LoVo (cell line): ENCODE data around the gene MISP3.
"Not testable (repeated sequence)": the region's sequence is repeated elsewhere in the genome, so short reads cannot be mapped to it uniquely, and the experiment has no call there.

Experiments
- DNase-seq: peaks from one replicate; pipeline ENCODE4 v3.0.0-alpha.2; 2016; ENCODE audit warnings: low spot score

MISP3 gene

DNA sequence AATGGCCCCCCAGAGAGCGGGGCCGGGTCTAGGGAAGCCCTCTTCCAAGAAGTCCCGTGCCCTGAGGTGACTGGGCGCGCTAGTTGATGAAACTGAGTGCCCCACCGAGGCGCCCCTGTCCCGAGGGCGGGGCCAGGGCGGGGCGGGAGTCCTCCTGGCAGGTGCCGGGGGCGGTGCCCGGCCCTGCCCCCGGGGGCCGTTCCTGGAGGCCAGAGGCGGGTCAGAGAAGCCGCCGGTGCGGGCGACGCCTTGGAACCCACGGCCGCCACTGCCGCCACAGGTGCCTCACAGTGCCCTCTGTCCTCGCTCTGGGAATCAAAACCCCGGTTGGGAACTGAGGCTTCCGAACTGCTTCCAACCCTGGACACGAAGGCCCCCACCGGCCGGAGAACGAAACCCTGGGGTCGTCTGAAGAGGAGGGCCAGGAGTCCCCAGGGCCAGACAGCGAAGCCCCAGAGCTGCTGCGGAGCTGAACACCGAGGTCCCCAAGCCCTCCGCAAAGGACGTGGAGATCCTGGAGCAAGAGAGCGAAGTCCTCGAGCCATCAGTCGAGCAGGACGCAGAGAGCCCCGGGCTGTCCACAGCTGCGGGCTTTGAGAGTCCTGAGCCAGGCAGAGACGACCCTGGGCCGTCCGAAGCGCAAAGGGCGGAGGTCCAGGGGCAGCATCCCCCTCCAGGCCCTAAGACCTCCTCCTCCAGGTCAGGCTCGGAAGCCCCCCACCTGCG, at the start of gene MISP3:
MISP3 (plus strand) TSS at position 252 of the 726 bp plus-strand sequence. CDS start 524 bp downstream, outside the sequence.
- DNase-seq = peak; percentile 66

DNA sequence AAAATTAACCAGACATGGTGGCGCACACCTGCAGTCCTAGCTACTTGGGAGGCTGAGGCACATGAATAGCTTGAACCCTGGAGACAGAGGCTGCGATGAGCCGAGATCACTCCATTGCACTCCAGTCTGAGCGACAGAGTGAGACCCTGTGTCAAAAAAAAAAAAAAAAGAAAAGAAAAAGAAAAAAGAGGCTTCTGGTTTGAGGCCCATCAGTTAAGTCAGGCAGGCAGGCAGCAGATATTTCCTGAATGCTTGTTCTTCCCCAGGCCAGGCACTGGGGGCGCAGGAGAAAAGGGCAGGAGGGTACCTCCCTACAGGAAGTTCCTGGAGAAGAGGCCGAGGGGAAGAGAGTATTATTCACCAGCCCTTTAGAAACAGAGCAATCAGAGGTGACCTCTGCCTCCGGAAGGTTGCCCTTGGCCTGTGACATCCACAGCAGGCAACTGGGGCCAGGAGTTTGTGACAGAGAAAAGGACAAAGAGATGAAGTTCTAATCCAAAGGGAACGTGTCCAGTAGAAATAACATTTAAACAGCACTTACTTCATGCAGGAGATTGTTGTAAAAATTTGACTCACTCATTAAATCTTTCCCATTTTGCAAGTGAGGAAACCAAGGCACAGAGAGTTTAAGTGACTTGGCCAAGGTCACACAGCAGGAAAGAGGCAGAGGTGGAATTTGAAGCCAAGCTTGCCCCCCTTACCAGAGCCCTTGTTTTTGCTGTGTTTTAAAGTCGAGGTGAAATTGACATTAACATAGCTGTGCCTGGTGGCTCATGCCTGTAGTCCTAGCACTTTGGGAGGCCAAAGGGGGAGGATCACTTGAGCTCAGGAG, 49.0 kb upstream of the MISP3 start:
- peak; percentile 60 for DNase-seq

DNA sequence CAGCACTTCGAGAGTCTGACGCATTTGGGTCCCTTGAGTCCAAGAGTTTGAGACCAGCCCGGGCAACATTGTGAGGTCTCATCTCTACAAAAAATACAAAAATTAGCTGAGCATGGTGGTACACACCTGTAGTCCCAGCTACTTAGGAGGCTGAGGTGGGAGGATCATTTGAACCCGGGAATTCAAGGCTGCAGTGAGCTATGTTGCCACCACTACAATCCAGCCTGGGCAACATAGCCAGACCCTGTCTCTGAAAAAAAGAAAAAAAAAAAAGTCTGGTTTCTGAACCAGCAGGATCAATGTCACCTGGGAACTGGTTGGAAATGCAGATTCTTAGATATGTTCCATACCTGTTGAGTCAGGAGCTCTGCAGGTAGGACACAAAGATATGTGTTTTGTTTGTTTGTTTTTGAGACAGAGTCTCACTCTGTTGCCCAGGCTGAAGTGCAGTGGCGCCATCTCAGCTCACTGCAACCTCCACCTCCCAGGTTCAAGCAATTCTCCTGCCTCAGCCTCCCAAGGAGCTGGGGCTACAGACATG, 45.9 kb upstream of the MISP3 start:
- DNase-seq = not testable (repeated sequence)

DNA sequence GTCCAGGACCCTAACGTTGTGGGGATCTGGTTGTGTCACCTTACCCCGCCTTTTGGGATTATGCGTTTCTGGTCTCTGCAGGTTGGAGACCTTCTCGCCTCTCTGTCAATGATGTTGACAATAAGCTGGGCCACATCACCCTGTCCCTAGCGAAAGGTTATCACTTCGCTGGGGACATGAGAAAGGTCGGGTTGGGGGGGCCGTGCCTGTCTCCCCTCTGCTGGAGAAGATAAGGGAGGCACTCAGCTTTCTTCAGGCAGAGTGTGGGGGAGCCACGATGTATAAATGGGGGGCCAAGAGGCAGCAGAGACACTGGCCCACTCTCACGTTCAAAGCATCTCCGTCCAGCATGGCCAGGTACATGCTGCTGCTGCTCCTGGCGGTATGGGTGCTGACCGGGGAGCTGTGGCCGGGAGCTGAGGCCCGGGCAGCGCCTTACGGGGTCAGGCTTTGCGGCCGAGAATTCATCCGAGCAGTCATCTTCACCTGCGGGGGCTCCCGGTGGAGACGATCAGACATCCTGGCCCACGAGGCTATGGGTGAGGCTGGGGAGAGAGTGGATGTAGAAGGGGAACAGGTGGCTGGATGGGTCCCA, 44.6 kb upstream of the MISP3 start, which contains the start of gene RLN3:
RLN3 (plus strand) TSS at position 293 of the 595 bp plus-strand sequence; CDS start at position 350, 57 bp downstream.
- no peak for DNase-seq

DNA sequence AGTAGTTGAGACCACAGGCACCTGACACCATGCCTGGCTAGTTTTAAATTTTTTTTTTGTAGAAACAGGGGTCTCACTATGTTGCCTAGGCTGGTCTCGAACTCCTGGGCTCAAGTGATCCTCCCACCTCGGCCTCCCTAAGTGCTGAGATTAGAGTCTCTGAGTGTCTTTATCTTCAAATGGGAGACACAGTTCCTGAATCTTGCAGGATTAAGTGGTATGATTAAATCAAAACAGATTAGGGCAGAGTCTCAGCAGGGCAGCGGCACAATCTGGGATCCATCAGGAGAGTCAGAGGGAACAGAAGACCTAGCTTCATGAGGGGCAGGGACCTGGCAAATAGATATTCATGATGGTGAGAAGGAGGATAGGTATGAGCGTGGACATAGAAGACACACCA, 43.7 kb upstream of the MISP3 start:
- DNase-seq = no peak

DNA sequence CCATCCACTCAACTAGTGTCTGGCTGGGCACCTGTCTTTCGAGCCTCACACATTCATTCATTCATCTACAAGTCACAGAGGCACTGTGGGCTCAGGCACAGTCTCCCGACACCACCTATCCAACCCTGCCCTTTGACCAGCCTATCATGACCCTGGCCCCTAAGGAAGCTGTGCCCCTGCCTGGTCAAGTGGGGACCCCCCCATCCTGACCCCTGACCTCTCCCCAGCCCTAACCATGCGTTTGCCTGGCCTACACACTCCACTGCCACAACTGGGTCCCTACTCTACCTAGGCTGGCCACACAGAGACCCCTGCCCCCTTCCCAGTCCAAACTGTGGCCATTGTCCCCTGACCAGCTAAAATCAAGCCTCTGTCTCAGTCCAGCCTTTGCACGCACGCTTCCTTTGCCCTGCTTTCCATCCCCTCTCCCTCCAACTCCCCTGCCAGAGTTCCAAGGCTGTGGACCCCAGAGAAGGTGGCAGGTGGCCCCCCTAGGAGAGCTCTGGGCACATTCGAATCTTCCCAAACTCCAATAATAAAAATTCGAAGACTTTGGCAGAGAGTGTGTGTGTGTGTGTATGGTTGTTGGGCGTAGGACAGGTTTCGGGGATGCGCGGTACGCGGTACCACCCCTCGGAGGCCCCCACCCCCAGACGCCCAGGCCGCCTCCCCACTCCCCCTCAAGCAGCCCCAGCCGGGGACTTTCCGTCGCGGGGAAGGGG, 41.4 kb upstream of the MISP3 start:
- no peak for DNase-seq

DNA sequence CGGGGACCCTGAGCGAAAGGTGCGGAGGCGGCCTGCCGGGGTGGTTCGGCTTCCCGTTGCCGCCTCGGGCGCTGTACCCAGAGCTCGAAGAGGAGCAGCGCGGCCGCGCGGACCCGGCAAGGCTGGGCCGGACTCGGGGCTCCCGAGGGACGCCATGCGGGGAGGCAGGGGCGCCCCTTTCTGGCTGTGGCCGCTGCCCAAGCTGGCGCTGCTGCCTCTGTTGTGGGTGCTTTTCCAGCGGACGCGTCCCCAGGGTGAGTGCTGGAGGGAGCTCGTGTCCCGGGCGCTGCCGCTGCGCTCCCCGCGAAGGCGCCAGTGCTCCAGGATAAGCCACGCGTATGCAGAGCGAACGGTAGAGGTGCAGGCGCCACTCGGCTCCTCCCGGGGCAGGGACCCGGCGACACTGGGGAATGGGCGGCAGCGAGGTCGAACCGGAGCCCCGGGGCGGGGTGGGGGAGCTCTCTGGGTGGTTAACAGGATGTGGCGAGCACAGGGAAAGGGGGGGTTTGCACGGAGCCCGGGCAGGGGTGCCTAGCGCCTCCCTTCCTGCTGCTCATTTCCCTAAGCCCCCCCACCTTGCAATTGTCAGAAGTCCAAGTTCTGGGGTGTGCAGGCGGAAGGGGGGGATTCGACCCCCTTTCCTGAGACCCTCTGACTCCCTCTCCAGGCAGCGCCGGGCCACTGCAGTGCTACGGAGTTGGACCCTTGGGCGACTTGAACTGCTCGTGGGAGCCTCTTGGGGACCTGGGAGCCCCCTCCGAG, 40.7 kb upstream of the MISP3 start, which contains the start of gene IL27RA:
IL27RA (plus strand) TSS at position 44 of the 762 bp plus-strand sequence; CDS start at position 155, 111 bp downstream.
- peak; percentile 50 for DNase-seq

DNA sequence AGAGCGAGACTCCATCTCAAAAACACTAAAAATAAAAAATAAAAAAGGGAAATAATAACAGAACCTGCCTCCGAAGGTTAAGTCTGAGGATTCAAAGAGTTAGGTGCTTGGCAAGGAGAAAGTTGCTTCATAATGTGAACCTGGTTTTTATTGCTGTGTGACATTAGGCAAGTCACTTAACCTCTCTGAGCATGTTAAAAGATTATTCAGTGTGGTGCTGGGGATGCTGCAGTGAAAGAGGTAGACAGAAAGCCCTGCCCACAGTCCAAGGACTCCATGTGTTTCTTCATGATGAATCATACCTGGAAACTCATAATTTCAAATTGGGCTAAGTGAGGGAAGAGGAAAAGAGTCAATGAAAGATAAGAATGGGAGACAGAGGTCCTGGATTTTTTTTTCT, 38.6 kb upstream of the MISP3 start:
- DNase-seq = no peak

DNA sequence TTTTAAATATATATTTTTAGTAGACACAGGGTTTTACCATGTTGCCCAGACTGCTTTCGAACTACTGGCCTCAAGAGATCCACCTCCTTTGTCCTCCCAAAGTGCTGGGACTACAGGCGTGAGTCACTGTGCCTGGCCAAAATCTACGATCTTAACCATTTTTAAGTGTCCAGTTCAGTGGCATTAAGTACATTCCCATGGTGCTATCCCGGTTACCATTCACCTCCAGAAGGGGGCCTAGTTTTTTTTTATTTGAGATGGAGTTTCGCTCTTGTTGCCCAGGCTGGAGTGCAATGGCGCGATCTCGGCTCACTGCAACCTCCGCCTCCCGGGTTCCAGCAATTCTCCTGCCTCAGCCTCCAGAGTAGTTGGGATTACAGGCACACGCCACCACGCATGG, 37.4 kb upstream of the MISP3 start:
- not testable (repeated sequence) for DNase-seq

DNA sequence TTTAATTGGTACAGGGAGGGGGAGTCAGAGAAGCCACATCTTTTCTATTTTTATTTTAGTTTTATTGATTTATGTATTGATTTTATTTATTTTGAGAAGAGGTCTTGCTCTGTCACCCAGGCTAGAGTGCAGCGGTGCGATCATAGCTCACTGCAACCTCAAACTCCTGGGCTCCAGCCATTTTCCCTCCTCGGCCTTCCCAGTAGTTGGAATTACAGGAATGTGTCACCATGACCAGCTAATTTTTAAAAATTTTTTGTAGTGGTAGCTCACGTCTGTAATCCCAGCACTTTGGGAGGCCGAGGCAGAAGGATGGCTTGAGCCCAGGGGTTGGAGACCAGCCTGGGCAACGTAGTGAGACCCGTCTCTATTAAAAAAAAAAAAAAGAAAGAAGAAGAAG, 36.9 kb upstream of the MISP3 start:
- DNase-seq = no peak

DNA sequence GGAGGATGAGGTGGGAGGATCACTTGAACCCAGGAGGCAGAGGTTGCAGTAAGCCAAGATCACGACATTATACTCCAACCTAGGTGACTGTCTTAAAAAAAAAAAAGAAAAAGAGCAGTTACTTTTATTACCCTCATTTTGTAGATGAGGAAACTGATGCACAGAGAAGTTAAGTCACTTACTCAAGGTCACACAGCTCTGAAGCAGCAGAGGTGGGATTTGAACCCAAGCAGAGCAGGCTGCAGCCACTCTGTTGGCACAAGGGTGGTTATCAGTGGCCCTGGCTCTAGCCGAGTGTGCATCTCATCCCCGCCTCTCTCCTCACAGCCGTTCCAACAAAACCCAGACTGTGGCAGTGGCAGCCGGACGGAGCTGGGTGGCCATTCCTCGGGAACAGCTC, 33.4 kb upstream of the MISP3 start:
- no peak for DNase-seq

DNA sequence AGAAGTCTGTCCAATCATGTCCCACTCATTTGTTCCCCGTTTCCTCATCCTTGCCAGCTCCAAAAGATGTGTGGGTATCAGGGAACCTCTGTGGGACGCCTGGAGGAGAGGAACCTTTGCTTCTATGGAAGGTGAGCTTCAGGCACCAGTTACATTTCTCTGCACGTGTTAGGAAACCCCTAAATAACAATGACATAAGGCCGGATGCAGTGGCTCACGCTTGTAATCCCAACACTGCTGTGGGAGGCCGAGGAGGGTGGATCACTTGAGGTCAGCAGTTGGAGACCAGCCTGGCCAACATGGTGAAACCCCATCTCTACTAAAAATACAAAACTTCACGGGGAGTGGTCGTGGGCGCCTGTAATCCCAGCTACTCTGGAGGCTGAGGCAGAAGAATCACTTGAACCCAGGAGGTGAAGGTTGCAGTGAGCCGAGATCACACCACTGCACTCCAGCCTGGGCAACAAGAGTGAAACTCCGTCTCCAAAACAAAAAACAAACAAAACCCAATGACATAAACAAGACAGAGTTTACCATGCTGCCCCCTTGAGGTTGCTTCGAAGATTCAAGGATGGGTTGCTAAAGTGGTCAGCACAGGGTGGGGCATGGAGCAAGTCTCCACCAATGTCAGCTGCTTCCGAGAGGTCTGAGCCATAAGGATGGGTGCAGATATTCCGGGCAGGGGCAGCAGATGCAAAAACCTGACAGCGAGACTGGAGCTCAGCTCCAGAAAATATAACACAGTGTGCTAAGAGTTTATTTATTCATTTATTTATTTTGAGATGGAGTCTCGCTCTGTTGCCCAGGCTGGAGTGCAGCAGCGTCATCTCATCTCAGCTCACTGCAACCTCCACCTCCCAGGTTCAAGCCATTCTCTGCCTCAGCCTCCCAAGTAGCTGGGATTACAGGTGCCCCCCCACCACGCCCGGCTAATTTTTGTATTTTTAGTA, 29.7 kb upstream of the MISP3 start:
- peak; percentile 20 for DNase-seq

DNA sequence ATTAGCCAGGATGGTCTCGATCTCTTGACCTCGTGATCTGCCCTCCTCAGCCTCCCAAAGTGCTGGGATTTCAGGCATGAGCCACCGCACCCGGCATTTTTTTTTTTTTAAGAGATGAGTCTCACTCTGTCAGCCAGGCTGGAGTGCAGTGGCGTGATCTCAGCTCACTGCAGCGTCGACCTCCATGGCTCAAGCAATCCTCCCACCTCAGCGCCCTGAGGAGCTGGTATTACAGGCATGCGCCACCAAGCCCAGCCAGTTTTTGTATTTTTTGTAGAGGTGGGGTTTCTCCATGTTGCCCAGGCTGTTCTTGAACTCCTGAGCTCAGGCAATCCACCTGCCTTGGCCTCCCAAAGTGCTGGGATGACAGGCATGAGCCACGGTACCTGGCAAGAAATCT, 24.7 kb upstream of the MISP3 start:
- not testable (repeated sequence) for DNase-seq

DNA sequence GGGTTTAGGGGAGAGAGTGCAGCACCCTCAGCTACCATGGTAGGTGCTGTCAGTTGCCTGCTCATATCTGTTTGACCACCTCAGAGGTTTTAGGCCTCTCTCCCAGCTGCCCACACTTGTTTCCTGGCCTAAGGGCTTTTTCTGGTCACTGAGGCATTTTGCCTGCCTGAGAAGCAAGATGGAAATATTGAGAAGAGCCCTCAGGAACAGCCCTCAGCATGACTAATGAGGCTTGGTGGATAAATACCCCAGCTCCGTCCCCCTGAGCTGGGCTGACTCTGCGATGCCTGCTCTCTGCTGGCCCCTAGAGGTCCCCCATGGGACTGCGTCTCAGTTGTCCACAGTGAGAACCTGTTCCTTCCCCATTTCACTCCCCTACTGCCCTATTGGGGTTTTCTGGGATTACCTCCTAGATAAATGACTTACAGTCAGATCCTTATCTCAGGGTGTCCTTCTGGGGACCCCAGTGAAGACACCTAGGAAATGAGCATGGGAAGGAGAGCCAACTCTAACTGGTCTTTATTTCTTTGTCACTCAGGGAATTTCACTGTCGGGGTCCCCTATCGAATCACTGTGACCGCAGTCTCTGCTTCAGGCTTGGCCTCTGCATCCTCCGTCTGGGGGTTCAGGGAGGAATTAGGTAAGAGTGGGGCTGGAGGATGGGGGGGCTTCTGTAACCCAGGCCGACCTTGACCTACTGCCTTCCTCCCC, 24.0 kb upstream of the MISP3 start:
- DNase-seq = peak; percentile 19

DNA sequence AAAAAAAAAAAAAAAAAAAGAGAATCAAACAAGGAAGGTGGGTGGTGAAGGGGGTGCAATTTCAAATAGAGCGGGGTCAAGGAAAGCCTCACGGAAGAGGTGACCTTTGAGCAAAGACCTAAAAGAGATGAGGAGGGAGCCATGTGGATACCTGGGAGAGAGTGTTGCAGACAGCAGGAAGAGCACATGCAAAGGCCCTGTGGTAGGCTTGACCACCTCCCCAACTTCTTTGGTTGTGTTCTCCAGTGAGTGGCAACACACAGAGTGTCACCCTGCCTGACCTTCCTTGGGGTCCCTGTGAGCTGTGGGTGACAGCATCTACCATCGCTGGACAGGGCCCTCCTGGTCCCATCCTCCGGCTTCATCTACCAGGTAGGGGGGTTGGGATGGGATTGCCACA, 22.1 kb upstream of the MISP3 start:
- no peak for DNase-seq

DNA sequence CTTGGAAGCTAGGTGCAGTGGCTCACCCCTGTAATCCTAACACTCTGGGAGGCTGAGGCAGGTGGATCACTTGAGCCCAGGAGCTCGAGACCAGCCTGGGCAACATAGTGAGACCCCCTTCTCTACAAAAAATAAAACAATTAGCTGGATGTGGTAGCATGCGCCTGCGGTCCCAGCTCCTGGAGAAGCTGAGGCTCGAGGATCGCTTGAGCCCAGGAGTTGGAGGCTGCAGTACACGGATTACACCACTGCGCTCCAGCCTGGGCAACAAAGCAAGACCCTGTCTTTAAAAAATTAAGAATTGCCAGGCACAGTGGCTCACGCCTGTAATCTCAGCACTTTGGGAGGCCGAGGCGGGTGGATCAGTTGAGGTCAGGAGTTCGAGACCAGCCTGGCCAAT, 21.6 kb upstream of the MISP3 start:
- DNase-seq = not testable (repeated sequence)

DNA sequence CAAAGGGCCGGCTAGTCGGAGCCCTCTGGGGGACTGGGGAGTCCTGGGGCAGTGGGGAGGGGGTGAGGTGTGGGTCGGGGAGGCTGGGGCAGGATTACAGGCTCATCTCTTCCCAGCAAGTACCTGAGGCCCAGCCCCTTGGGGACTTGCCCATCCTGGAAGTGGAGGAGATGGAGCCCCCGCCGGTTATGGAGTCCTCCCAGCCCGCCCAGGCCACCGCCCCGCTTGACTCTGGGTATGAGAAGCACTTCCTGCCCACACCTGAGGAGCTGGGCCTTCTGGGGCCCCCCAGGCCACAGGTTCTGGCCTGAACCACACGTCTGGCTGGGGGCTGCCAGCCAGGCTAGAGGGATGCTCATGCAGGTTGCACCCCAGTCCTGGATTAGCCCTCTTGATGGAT, 20.6 kb upstream of the MISP3 start:
- DNase-seq = no peak

DNA sequence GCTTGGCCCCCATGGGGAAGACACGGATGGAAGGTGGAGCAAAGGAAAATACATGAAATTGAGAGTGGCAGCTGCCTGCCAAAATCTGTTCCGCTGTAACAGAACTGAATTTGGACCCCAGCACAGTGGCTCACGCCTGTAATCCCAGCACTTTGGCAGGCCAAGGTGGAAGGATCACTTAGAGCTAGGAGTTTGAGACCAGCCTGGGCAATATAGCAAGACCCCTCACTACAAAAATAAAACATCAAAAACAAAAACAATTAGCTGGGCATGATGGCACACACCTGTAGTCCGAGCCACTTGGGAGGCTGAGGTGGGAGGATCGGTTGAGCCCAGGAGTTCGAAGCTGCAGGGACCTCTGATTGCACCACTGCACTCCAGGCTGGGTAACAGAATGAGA, 20.1 kb upstream of the MISP3 start:
- DNase-seq = no peak

DNA sequence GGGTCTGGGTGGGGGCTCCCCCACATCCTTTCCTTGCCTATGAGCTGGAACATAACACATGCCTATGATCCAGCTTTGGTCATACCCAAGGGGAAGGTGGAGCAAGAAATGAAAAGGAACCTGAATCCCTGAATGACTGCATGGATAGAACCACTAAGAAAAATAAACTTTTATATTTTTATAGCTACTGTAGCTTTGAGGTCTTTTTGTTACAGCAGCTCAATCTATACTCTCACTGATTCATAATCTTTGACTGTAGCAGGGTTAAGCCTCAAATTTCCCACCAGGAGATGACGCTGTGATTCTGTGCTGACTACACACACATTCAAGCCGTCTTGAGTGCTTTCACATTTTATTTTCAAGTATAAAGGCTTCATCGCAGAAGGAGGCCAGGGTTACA, 19.6 kb upstream of the MISP3 start:
- no peak for DNase-seq
